Kidney glomerular epithelial cell (primary cell): ENCODE measurements around the gene DPYD.

ENCODE experiments used
- DNase-seq: peaks from one replicate; lab custom pipeline; 2025; lab: John Stamatoyannopoulos, UW

The DPYD gene

GRCh38 chr1:97906567-97907241 lies 14.1 kb downstream of the DPYD start:
- DNase-seq = peak; percentile 32

GRCh38 chr1:97905141-97905940 lies 15.5 kb downstream of the DPYD start:
- DNase-seq = no peak

GRCh38 chr1:97904534-97904933 lies 16.3 kb downstream of the DPYD start:
- no peak for DNase-seq

- no peak for DNase-seq
Observed at GRCh38 chr1:97903626-97904025, 17.2 kb downstream of the DPYD start.

- DNase-seq = no peak
Observed at GRCh38 chr1:97902067-97902466, 18.8 kb downstream of the DPYD start.

GRCh38 chr1:97901017-97901658 lies 19.7 kb downstream of the DPYD start:
- no peak for DNase-seq

- DNase-seq = no peak
Observed at GRCh38 chr1:97898948-97899347, 21.9 kb downstream of the DPYD start.

GRCh38 chr1:97895278-97895677 lies 25.6 kb downstream of the DPYD start:
- no peak for DNase-seq

- DNase-seq = no peak
Observed at GRCh38 chr1:97893844-97894243, 27.0 kb downstream of the DPYD start.

- DNase-seq = no peak
Observed at GRCh38 chr1:97886199-97886598, 34.6 kb downstream of the DPYD start.

GRCh38 chr1:97883823-97884222 lies 37.0 kb downstream of the DPYD start:
- DNase-seq = no peak

- DNase-seq = no peak
Observed at GRCh38 chr1:97877307-97877706, 43.5 kb downstream of the DPYD start.

- no peak for DNase-seq
Observed at GRCh38 chr1:97875996-97876395, 44.8 kb downstream of the DPYD start.

- DNase-seq = no peak
Observed at GRCh38 chr1:97870589-97870988, 50.2 kb downstream of the DPYD start.

- no peak for DNase-seq
Observed at GRCh38 chr1:97869441-97869840, 51.4 kb downstream of the DPYD start.

GRCh38 chr1:97867127-97867526 lies 53.7 kb downstream of the DPYD start:
- no peak for DNase-seq

- no peak for DNase-seq
Observed at GRCh38 chr1:97864615-97865014, 56.2 kb downstream of the DPYD start.

- no peak for DNase-seq
Observed at GRCh38 chr1:97853221-97853620, 67.6 kb downstream of the DPYD start.

- DNase-seq = peak; percentile 57
Observed at GRCh38 chr1:97849345-97850340, 71.2 kb downstream of the DPYD start.

GRCh38 chr1:97845805-97846204 lies 75.0 kb downstream of the DPYD start:
- DNase-seq = no peak

GRCh38 chr1:97844552-97845089 lies 76.2 kb downstream of the DPYD start:
- no peak for DNase-seq

- DNase-seq = no peak
Observed at GRCh38 chr1:97841338-97841737, 79.5 kb downstream of the DPYD start.
